Left colon (tissue), 2 donors: ENCODE results near the gene ELF1. TPM values are rescaled to one million over a fixed set of nuclear protein-coding genes. Genes with fewer than 3 reads are reported as not detected.

Source experiments
- total RNA-seq, 2 donors: library from RNA; stranded (reverse); fragmentation: NEBNext Ultra II Directional; extraction: Animal tissue kit (Norgen Biotek cat#: 25700); gene quantifications; one replicate each; pipeline ENCODE4 v1.2.1, GENCODE V29; 2021
- donor health status: DM: no; HTN: no; CAD: no.
- donor health status: DM: yes; HTN: yes; CAD: no.

Gene ELF1
- total RNA-seq, 2 donors from 2014 or later, result 93.5 to 104 TPM

Other genes starting within 250 kb of the ELF1 start
- gene MRPS31, start 248.1 kb downstream of the ELF1 start, total RNA-seq, result 10 to 100 TPM; 17.6 to 19.0 TPM
- 10 to 100 TPM in 1 of 2 donors, 1 to 10 TPM in 1; 7.7 to 11.3 TPM for gene SLC25A15, start 229.7 kb downstream of the ELF1 start, total RNA-seq
- gene WBP4, start 42.2 kb upstream of the ELF1 start, total RNA-seq, result 1 to 10 TPM; 7.1 to 7.5 TPM
- 1 to 10 TPM; 3.3 to 3.7 TPM for gene KBTBD6, start 113.5 kb upstream of the ELF1 start, total RNA-seq
- 1 to 10 TPM; 5.5 to 6.5 TPM for gene KBTBD7, start 175.3 kb upstream of the ELF1 start, total RNA-seq
- gene MTRF1, start 244.3 kb upstream of the ELF1 start, total RNA-seq, result 10 to 100 TPM; 11.4 to 14.9 TPM